Measurements from ENCODE around the gene TTF2.

TTF2 gene

DNA sequence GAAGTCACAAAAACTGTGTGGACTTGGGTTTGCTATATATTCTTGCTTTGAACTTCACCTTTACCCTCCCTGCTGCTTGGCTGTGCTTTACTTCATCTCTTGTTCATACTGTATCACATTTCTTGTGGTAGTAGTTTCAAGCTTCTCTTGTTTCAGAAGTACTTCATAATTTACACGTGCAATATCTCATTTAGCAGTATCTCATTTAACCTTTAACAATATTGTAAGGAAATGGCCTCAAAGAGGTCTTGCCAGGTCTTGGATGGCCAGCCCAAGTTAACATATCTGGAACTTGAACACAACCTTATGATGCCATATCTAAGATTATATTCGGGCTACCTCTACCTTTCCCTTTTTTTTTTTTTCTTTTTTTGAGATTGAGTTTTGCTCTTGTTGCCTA lies 63.1 kb downstream of the TTF2 start:
- POLR2A ChIA-PET (ENCODE audit: low non-redundant PET): no interaction called here

DNA sequence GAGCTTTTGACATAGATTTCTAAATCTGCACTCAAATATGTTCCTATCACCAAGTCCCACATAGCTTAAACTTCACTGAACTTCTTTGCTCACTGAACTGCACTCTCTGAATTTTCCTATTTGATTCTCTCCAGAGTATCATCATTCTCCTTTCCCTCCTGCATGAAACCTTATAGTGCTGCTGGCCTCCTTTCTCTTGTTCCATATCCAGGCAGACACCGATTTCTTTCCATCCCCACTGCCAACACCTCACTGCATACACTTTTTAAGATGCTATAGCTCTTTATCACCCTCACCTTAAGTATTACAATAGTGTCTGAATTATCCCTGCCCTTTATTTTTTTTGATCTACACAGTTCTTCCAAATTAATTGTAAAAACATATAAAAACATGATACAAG lies 64.5 kb downstream of the TTF2 start:
- ChIA-PET CTCF (interaction anchor here (1.0 kb wide), 1 partner anchor 160 kb away, joined by 3 read pairs; no protein-coding TSS in a partner anchor), POLR2A (ENCODE audit: low non-redundant PET) (no interaction called here)
- no peak for DNase-seq (ENCODE audit: low spot score)
- H3K27ac ChIP-seq: no peak overlapping the region
- TF ChIP-seq, protein P1, sequence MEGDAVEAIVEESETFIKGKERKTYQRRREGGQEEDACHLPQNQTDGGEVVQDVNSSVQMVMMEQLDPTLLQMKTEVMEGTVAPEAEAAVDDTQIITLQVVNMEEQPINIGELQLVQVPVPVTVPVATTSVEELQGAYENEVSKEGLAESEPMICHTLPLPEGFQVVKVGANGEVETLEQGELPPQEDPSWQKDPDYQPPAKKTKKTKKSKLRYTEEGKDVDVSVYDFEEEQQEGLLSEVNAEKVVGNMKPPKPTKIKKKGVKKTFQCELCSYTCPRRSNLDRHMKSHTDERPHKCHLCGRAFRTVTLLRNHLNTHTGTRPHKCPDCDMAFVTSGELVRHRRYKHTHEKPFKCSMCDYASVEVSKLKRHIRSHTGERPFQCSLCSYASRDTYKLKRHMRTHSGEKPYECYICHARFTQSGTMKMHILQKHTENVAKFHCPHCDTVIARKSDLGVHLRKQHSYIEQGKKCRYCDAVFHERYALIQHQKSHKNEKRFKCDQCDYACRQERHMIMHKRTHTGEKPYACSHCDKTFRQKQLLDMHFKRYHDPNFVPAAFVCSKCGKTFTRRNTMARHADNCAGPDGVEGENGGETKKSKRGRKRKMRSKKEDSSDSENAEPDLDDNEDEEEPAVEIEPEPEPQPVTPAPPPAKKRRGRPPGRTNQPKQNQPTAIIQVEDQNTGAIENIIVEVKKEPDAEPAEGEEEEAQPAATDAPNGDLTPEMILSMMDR (conservative IDR thresholded peaks at IDR 0.05; ENCODE audit: low read depth): no peak

More for the DNA sequence above, 63.1 kb downstream of the TTF2 start:
- CTCF ChIA-PET: interaction anchor here (1.2 to 1.7 kb wide), 2 partner anchors 55 to 161 kb away, joined by 7 to 11 read pairs; no protein-coding TSS in a partner anchor
- H3K27ac ChIP-seq: no peak overlapping the region
- no peak for DNase-seq (ENCODE audit: low spot score)
- TF ChIP-seq, protein P1 (conservative IDR thresholded peaks at IDR 0.05; ENCODE audit: low read depth): no peak

DNA sequence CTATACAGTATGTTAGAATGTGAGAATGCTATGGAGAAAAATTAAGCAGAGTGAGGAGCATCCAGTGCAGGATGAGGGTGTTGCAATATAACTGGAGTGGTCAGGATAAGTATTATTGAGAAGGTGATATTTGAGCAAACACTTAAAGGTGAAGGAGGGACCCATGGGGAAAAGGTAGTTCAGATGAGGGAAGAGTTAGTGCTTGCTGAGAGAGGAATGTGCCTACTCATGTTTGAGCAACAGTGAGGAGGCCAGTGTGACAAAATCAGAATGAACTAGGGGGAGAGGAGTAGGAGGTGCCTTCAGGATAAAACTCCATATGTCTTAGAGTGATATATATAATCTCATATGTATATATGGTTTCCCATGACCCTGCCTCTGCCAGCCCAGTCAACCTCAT lies 67.7 kb downstream of the TTF2 start:
- DNase-seq (ENCODE audit: low spot score): no peak
- CTCF ChIA-PET: interaction anchor here (0.5 to 2.0 kb wide), 8 partner anchors 10 to 628 kb away, joined by 3 to 10 read pairs (median 4); no protein-coding TSS in a partner anchor
- POLR2A ChIA-PET (ENCODE audit: low non-redundant PET): no interaction called here
- TF ChIP-seq, protein P1 (conservative IDR thresholded peaks at IDR 0.05; ENCODE audit: low read depth): no peak
- no peak overlapping the region for H3K27ac ChIP-seq

DNA sequence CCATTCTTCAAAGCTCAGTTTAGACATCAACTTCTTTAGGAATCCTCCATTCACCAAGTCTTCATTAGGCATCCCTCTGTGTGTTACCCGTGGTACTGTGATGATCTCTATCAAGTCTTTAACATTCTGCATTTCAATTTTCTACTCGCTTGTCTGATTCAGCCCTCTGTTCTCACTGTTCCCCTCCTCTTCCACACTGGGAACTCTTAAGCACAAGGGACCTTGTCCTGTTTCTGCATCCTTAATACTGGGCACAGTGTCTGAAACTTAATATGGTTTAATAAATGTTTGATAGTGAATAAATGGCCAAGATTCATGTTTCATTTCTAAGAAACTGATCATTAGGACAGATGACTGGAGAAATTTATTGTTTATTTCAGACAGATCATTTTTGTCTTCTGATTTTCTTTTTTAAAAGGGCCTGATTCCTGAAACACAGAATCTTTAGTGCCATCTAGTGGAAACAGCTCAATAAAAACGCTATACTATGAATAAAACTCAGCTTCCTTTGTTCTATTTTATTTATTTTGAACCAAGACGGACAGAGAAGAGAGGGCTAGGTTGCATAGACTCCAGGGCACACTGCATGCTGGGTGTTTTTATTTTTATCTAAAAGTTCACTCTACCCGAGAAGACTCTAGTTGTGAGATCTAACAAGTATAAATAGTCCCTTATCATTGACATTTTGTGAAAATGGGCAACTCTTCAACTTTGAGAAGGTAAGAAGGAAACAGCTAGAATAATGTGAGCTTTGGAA lies 68.4 kb downstream of the TTF2 start:
- peak; percentile 49 for DNase-seq (ENCODE audit: low spot score)
- no peak overlapping the region for H3K27ac ChIP-seq
- POLR2A ChIA-PET (ENCODE audit: low non-redundant PET): no interaction called here
- CTCF ChIA-PET: interaction anchor here (0.5 to 2.0 kb wide), 19 partner anchors 9 to 986 kb away, joined by 3 to 10 read pairs (median 4); partner anchors contain the start of gene IGSF3
- TF ChIP-seq, protein P1 (conservative IDR thresholded peaks at IDR 0.05; ENCODE audit: low read depth): peak; percentile 67

DNA sequence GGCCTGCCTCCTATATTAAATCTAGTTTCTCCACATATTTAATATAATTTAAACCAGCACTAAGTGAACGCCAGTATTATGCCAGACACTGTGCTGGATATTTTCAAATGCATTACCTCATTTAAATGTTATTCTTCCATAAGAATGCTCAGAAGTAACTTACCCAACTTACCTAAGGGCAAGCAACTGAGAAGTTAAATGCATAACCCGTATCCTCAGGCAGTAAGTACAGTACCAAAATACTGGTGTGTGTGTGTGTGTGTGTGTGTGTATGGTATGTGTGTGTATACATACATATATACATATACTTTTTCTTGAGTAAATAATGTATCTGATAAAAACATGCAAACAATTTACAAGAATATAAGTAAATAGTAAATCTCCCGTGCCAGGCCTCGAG lies 70.4 kb downstream of the TTF2 start:
- TF ChIP-seq, protein P1 (conservative IDR thresholded peaks at IDR 0.05; ENCODE audit: low read depth): no peak
- ChIA-PET POLR2A (ENCODE audit: low non-redundant PET) (no interaction called here), CTCF (no interaction called here)
- no peak for DNase-seq (ENCODE audit: low spot score)
- H3K27ac ChIP-seq: no peak overlapping the region

DNA sequence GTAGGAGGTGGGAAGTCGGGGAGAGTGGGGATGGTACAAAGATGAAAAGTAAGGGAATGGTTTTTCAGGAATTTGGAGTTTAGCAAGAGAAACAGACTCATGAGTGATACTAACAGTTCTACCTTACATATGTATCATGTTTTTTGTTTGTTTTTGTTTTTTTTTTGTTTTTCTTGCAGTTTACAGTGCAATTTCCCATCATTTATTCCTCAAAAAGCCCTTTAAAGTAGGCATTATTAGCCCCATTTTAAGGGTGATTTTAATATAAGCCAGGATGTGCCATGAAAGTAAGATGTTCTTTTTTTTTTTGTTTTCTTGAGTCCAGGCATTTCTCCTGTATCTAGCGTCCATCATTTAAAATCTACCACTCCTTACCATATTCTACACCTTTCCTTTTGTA lies 75.2 kb downstream of the TTF2 start:
- POLR2A ChIA-PET (ENCODE audit: low non-redundant PET): no interaction called here
- CTCF ChIA-PET: no interaction called here
- TF ChIP-seq, protein P1 (conservative IDR thresholded peaks at IDR 0.05; ENCODE audit: low read depth): no peak
- no peak for DNase-seq (ENCODE audit: low spot score)
- H3K27ac ChIP-seq: no peak overlapping the region

Data from RWPE1 (cell line).